ENCODE measurements around the gene MDGA2. TPM values are rescaled to one million over a fixed set of nuclear protein-coding genes. Genes with fewer than 3 reads are reported as not detected.

MDGA2 gene
- not detected in 2 replicates for total RNA-seq

GRCh38 chr14:47675466-47676314 is at the start of gene MDGA2:
Gene MDGA2 (minus strand): TSS chr14:47675605.

